ENCODE measurements around the gene POR. TPM values are rescaled to one million over a fixed set of nuclear protein-coding genes. Genes with fewer than 3 reads are reported as not detected.

Gene POR
- total RNA-seq, 1 experiment from 2014 or later = 151 TPM

GRCh38 chr7:75887669-75888369 lies 27.1 kb upstream of the POR start:
- TF ChIP-seq, protein P1, sequence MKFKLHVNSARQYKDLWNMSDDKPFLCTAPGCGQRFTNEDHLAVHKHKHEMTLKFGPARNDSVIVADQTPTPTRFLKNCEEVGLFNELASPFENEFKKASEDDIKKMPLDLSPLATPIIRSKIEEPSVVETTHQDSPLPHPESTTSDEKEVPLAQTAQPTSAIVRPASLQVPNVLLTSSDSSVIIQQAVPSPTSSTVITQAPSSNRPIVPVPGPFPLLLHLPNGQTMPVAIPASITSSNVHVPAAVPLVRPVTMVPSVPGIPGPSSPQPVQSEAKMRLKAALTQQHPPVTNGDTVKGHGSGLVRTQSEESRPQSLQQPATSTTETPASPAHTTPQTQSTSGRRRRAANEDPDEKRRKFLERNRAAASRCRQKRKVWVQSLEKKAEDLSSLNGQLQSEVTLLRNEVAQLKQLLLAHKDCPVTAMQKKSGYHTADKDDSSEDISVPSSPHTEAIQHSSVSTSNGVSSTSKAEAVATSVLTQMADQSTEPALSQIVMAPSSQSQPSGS (CRISPR knock-in tag; IDR thresholded peaks at IDR 0.05; ENCODE audit: borderline replicate concordance, low read depth) = no peak
- TF ChIP-seq ZNF263 (CRISPR knock-in tag; IDR thresholded peaks at IDR 0.05; ENCODE audit: low read depth) = no peak
- TF ChIP-seq AFF4 (CRISPR knock-in tag; IDR thresholded peaks at IDR 0.05; ENCODE audit: borderline replicate concordance) = no peak
- TF ChIP-seq IRF1 (CRISPR knock-in tag; IDR thresholded peaks at IDR 0.05) = no peak
- TF ChIP-seq NR1H2 (CRISPR knock-in tag; IDR thresholded peaks at IDR 0.05) = no peak
- TF ChIP-seq ELF4 (CRISPR knock-in tag; IDR thresholded peaks at IDR 0.05; ENCODE audit: low read depth) = no peak
- no peaks in the 10 kb centered on the region for H3K4me1 Mint-ChIP-seq
- ChIA-PET POLR2A (no interaction called here), CTCF (no interaction called here)
- no peak overlapping the region for H3K4me3 Mint-ChIP-seq
- H3K27me3 Mint-ChIP-seq (ENCODE audit: low read depth) = no peaks in the 10 kb centered on the region
- no peaks in the 10 kb centered on the region for H3K9me3 Mint-ChIP-seq
- peaks cover 46% of the 10 kb centered on the region for H3K36me3 Mint-ChIP-seq
- DNase-seq (ENCODE audit: low spot score) (no peak), ATAC-seq (no peak)
- no peak overlapping the region for H3K27ac Mint-ChIP-seq

GRCh38 chr7:75888464-75889222 lies 26.3 kb upstream of the POR start:
- peaks cover 39% of the 10 kb centered on the region for H3K36me3 Mint-ChIP-seq
- no peaks in the 10 kb centered on the region for H3K9me3 Mint-ChIP-seq
- CTCF ChIA-PET = no interaction called here
- no peak overlapping the region for H3K4me3 Mint-ChIP-seq
- no peak for TF ChIP-seq OVOL2 (CRISPR knock-in tag; IDR thresholded peaks at IDR 0.05; ENCODE audit: borderline replicate concordance)
- TF ChIP-seq NR2C2 (CRISPR knock-in tag; IDR thresholded peaks at IDR 0.05) = no peak
- TF ChIP-seq HMGA2 (CRISPR knock-in tag; IDR thresholded peaks at IDR 0.05) = no peak
- TF ChIP-seq, protein P2, sequence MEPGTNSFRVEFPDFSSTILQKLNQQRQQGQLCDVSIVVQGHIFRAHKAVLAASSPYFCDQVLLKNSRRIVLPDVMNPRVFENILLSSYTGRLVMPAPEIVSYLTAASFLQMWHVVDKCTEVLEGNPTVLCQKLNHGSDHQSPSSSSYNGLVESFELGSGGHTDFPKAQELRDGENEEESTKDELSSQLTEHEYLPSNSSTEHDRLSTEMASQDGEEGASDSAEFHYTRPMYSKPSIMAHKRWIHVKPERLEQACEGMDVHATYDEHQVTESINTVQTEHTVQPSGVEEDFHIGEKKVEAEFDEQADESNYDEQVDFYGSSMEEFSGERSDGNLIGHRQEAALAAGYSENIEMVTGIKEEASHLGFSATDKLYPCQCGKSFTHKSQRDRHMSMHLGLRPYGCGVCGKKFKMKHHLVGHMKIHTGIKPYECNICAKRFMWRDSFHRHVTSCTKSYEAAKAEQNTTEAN (CRISPR knock-in tag; IDR thresholded peaks at IDR 0.05) = no peak
- TF ChIP-seq CREM (CRISPR knock-in tag; IDR thresholded peaks at IDR 0.05) = no peak
- no peak for TF ChIP-seq NR3C1 (CRISPR knock-in tag; conservative IDR thresholded peaks at IDR 0.05; ENCODE audit: low read depth)
- H3K4me1 Mint-ChIP-seq = no peaks in the 10 kb centered on the region
- 0 out of 2 replicates have a peak overlapping the region, but pooled peaks have one; percentile 3 for H3K27ac Mint-ChIP-seq
- H3K27me3 Mint-ChIP-seq (ENCODE audit: low read depth) = no peaks in the 10 kb centered on the region
- POLR2A ChIA-PET = interaction anchor here (1.5 kb wide), 1 partner anchor 27 kb away, joined by 6 read pairs; no protein-coding TSS in a partner anchor
- ATAC-seq = no peak
- no peak for DNase-seq (ENCODE audit: low spot score)

Data from WTC11 (cell line).